IPS-15b (cell line): ENCODE results near the gene GET4.

Experiments
- H3K27me3 ChIP-seq: one replicate; pipeline ENCODE4 v1.6.1; 2013; ENCODE audit warnings: low read length; ENCODE audit not compliant: control insufficient read depth, insufficient read depth
- H3K36me3 ChIP-seq: one replicate; pipeline ENCODE4 v1.6.1; 2013; ENCODE audit warnings: low read length; ENCODE audit not compliant: control insufficient read depth, insufficient read depth
- H3K4me1 ChIP-seq: one replicate; pipeline ENCODE4 v1.6.1; 2013; ENCODE audit warnings: mild to moderate bottlenecking, low read length; ENCODE audit not compliant: control insufficient read depth, insufficient read depth
- H3K4me3 ChIP-seq: one replicate; pipeline ENCODE4 v1.5.1; 2013; ENCODE audit warnings: low read depth, low read length
- H3K9ac ChIP-seq: one replicate; pipeline ENCODE4 v1.6.1; 2013; ENCODE audit warnings: low read depth, mild to moderate bottlenecking, low read length
- H3K9me3 ChIP-seq: one replicate; pipeline ENCODE4 v1.6.1; 2013; ENCODE audit warnings: mild to moderate bottlenecking, low read length; ENCODE audit not compliant: control insufficient read depth, insufficient read depth

Gene GET4

GRCh38 chr7:849145-849544, 27.2 kb upstream of the GET4 start:
- no peak overlapping the region for H3K4me3 ChIP-seq
- H3K4me1 ChIP-seq, result no peaks in the 10 kb centered on the region

DNA sequence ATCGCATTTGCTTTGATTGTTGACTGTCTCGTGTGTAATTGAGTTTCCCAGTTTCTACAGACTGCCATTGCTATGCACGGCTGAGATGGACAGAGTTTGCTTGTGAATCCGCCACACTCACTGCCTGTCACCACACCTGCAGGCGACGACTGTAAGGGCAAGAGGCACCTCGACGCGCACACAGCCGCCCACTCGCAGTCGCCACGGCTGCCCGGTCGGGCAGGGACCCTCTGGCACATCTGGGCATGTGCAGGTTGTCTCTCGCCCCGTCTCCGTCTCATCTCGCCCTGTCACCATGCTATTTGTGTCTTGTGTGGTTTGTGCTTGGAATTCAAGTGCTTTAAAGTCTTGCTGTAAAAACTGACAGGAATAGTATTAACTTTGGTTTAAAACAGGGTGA, 26.6 kb upstream of the GET4 start:
- Histone ChIP-seq H3K4me1 (no peaks in the 10 kb centered on the region), H3K36me3 (peaks cover 61% of the 10 kb centered on the region), H3K4me3 (no peak overlapping the region), H3K9me3 (no peaks in the 10 kb centered on the region), H3K9ac (no peak overlapping the region), H3K27me3 (no peaks in the 10 kb centered on the region)

More at GRCh38 chr7:849145-849544, 27.2 kb upstream of the GET4 start:
- no peaks in the 10 kb centered on the region for H3K27me3 ChIP-seq
- no peak overlapping the region for H3K9ac ChIP-seq
- H3K9me3 ChIP-seq, result no peaks in the 10 kb centered on the region
- peaks cover 64% of the 10 kb centered on the region for H3K36me3 ChIP-seq

DNA sequence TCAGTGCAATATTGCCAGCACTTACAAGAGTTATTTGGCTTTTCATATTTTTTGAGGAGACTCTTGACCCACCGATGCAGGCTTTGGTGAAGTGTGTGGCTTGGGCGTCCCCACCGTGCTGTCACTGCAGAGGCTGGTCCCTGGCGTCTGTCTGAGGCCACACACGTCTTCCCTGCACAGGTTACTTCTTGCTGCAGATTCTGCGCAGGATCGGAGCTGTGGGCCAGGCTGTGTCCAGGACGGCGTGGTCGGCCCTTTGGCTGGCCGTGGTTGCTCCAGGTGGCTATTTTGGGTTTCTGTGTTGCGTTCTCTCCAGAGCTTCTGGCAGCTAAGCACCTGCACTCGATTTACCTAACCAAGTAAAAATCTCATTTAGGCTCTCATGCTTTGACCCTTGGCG, 25.1 kb upstream of the GET4 start:
- Histone ChIP-seq H3K4me3 (no peak overlapping the region), H3K27me3 (no peaks in the 10 kb centered on the region), H3K9me3 (no peaks in the 10 kb centered on the region), H3K4me1 (no peaks in the 10 kb centered on the region), H3K9ac (no peak overlapping the region), H3K36me3 (peaks cover 56% of the 10 kb centered on the region)

DNA sequence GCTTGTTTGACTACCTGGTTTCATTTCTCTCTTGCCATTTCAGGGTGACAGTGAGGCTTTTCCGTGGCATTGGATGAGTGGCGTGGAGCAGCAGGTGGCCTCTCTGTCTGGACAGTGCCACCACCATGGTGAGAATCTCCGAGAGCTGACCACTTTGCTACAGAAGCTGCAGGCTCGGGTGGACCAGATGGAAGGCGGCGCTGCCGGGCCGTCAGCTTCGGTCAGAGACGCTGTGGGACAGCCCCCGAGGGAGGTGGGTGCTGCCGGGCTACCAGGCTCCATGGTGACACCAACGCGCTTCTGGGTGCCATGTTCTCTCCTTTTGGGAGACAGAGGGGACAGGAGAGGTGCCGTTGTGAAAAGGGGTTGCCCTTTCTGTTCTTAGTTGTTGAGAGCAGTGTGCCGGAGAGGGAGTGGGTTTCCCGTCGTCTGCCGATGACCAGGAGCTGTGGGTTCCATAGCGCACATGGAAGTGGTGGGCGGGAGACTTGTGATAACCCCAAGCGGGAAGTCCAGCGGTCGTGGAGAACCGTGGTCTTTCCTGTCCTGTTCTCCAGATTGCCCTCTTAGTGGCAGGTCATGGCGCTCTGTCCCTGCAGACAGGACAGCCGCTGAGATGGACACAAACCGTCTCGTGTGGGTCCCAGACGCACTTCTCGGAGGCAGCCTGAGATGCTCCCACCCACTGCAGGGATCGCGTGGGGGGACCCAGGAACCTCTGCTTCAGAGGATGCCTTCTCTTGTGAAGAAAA, 22.8 kb upstream of the GET4 start:
- no peaks in the 10 kb centered on the region for H3K9me3 ChIP-seq
- H3K4me3 ChIP-seq, result no peak overlapping the region
- no peaks in the 10 kb centered on the region for H3K27me3 ChIP-seq
- peaks cover 70% of the 10 kb centered on the region for H3K36me3 ChIP-seq
- no peak overlapping the region for H3K9ac ChIP-seq
- no peaks in the 10 kb centered on the region for H3K4me1 ChIP-seq

GRCh38 chr7:854118-854775, 22.1 kb upstream of the GET4 start:
- no peaks in the 10 kb centered on the region for H3K27me3 ChIP-seq
- H3K9me3 ChIP-seq, result no peaks in the 10 kb centered on the region
- H3K4me3 ChIP-seq, result no peak overlapping the region
- no peak overlapping the region for H3K9ac ChIP-seq
- H3K36me3 ChIP-seq, result peaks cover 74% of the 10 kb centered on the region
- no peaks in the 10 kb centered on the region for H3K4me1 ChIP-seq

- Histone ChIP-seq H3K36me3 (peaks cover 78% of the 10 kb centered on the region), H3K27me3 (no peaks in the 10 kb centered on the region), H3K9me3 (no peaks in the 10 kb centered on the region), H3K4me3 (no peak overlapping the region), H3K9ac (no peak overlapping the region), H3K4me1 (no peaks in the 10 kb centered on the region)
These were observed 20.5 kb upstream of the GET4 start for GRCh38 chr7:855686-856369.

DNA sequence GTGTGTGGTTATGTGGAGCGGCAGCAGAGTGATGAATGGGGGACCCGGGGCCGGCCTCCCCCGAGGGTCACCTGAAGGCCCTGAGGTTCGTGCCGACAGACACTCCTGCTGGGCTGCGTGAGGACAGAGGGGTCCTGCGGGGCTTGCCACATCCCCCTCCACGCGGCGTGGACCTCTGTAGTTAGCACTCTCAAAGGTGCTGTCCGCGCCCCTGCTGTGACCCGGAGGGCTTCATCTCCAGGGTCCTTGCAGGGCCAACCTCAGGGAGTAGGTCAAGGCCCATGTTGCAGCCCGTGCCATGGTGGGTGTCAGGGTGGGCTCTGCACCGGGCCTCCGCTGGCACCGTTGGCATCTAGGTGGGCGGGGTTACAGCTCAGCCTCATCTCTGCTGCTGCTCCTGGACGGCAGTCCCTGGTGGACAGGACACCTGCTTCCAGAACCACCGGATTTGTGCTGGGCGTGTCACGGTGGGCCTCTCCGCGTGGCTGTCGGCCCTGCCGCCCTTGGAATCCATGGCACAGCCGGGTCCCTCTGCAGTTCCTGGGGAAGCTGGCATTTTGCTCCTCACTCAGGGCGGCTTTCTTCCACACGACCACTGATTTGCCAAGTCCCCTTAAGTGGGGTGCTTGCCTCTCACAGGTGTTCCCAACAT, 19.8 kb upstream of the GET4 start:
- Histone ChIP-seq H3K27me3 (no peaks in the 10 kb centered on the region), H3K9ac (no peak overlapping the region), H3K36me3 (peaks cover 78% of the 10 kb centered on the region), H3K4me3 (no peak overlapping the region), H3K9me3 (no peaks in the 10 kb centered on the region), H3K4me1 (no peaks in the 10 kb centered on the region)

DNA sequence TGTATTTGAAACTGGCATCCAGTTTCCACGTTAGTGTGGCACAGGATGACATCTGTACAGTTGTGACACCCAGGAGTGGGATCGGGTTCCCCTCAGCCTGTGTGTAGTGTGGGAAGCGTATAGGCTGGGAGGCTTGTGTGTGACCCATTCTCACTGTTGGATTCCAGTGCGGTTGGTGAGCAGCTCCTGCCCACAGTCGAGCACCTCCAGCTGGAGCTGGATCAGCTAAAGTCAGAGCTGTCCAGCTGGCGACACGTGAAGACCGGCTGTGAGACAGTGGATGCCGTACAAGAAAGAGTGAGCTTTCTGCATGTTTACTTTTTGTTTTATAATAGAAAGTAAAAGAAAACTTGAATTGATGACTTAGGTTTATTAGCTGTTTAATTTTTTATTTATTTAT, 18.7 kb upstream of the GET4 start:
- H3K9ac ChIP-seq, result no peak overlapping the region
- no peaks in the 10 kb centered on the region for H3K27me3 ChIP-seq
- no peaks in the 10 kb centered on the region for H3K4me1 ChIP-seq
- no peak overlapping the region for H3K4me3 ChIP-seq
- H3K9me3 ChIP-seq, result no peaks in the 10 kb centered on the region
- H3K36me3 ChIP-seq, result peaks cover 74% of the 10 kb centered on the region

DNA sequence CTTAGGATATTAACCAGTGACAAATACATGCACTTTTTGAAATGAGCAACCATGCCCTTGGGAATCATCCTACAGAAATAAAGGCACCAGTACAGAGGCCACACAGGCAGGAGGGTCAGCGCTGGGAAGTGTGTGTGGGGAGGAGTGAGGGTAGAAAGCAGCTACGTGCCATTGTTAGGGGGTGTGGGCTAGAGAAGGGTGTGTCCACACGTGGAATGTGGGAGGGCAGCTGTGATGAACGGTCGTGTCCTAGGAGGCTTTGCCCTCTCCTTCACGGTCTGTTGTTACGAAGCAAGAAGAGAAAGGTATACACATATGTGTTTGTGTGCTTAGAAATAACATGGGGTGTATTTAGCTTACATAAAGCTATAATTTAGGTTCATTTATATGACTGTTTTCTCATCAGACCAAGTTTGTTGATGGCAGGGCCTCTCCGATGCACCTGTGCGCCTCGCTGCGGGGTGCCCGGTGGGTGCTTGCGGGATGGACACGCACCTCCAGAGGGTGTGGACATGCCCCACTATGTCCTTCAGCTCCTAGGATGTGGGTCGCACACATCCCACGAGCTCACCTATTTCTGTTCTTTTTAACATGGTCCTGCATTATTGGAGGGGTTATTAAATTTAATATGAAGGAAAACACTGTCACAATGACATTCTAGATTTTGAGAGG, 16.9 kb upstream of the GET4 start:
- Histone ChIP-seq H3K4me3 (no peak overlapping the region), H3K36me3 (peaks cover 61% of the 10 kb centered on the region)

GRCh38 chr7:860149-860548, 16.2 kb upstream of the GET4 start:
- H3K9ac ChIP-seq, result no peak overlapping the region
- H3K9me3 ChIP-seq, result no peaks in the 10 kb centered on the region
- no peak overlapping the region for H3K4me3 ChIP-seq
- peaks cover 63% of the 10 kb centered on the region for H3K36me3 ChIP-seq
- no peaks in the 10 kb centered on the region for H3K4me1 ChIP-seq
- H3K27me3 ChIP-seq, result no peaks in the 10 kb centered on the region

More for the DNA sequence above, 16.9 kb upstream of the GET4 start:
- H3K4me1 ChIP-seq, result no peaks in the 10 kb centered on the region
- H3K9me3 ChIP-seq, result no peaks in the 10 kb centered on the region
- H3K27me3 ChIP-seq, result no peaks in the 10 kb centered on the region
- H3K9ac ChIP-seq, result no peak overlapping the region

GRCh38 chr7:861222-861621, 15.1 kb upstream of the GET4 start:
- H3K27me3 ChIP-seq, result no peaks in the 10 kb centered on the region
- H3K36me3 ChIP-seq, result peaks cover 67% of the 10 kb centered on the region
- no peaks in the 10 kb centered on the region for H3K9me3 ChIP-seq
- H3K4me3 ChIP-seq, result no peak overlapping the region
- no peak overlapping the region for H3K9ac ChIP-seq
- H3K4me1 ChIP-seq, result no peaks in the 10 kb centered on the region
